ENCODE data around the gene NUAK1.
"Not testable (repeated sequence)": the region's sequence is repeated elsewhere in the genome, so short reads cannot be mapped to it uniquely, and the experiment has no call there.

The NUAK1 gene

DNA sequence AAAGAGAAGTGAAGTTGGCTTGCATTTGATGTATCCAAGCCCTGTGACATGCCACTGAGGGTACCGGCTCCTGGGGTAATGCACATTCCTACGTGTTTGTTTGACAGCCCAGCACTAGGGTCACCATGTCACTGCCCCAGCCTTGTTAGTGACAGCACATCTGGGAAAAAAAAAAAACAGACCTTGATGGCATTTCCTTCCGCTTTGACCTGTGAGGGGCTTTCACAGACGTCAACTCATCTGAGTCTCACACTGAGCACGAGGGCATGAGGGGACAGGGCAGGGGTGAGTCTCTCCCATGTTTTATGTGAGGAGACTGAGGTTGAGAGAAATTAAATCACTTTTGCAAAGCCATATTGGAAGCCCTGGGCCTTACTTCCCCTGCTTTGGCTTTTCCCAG, 111.5 kb downstream of the NUAK1 start:
- DNase-seq = no peak

DNA sequence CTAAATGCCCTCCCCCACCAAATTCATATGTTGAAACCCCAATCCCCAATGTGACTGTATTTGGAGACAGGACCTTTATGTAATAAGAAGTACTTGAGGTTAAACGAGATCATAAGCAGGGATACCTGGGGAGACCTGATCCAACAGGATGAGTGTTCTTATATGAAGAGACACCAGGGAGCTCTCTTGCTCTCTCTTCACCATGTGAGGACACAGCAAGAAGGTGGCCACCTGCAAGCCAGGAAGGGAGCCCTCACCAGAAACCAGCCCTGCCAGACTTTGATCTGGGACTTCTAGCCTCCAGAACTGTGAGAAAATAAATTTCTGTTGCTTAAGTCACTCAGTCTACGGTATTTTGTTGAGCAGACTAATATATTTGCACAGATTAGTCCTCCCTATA, 113.6 kb downstream of the NUAK1 start:
- DNase-seq = no peak

DNA sequence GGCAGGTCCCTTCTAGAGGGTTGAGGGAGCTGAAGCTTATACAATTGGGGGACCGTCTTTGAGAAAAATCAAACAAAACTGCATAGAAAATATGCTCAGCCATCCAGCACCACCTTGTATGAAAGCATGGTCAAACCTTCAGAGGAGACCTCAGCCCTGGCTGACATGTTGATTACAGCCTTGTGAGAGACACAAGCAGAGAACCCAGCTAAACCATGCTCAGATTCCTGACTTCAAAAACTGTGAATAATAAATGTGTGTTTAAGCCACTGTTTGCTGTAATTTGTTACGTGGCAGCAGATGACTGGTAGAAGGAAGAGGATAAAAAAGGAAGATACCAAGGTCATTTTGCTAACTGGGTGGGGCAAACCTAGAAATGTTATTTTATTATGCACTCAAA, 115.7 kb downstream of the NUAK1 start:
- no peak for DNase-seq

- no peak for DNase-seq
These were observed 116.2 kb downstream of the NUAK1 start for GRCh38 chr12:106022568-106023012.

DNA sequence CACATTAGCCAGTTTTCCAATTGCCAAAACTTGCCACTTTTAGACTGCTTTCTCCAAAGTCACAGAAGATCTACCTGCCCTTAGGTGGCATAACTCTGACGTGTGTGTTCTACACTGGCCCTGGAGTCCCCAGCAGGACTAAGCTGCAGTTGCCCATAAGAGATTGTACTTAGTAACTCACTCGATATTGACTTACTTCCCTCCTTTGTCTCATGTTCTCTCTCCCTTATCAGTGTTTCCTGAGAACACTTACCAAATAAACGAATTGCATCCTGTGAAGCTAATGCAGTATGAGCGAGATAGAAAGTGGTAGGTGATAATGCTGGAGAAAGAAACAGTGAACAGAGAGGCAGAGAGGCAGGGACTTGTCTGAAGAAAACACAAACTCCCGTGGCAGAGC, 117.2 kb downstream of the NUAK1 start:
- no peak for DNase-seq

DNA sequence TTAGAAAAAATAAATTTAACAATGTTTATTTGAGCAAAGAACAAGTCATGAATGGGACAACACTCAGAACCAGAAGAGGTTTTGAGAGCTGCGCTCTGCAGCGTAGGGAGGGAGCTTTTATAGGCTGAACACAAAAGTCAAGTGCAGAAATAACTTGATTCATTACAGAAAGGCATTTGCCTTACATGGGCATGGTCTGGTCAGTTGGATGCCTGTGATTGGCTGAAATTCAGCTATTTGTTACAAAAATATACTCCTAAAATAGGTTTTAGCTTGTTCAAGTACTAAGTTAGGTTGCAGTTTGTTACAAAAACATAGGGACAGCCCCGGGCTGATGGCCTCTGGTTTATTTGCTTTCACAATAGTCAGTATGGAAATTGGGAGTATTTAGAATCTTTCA, 118.0 kb downstream of the NUAK1 start:
- DNase-seq = no peak

DNA sequence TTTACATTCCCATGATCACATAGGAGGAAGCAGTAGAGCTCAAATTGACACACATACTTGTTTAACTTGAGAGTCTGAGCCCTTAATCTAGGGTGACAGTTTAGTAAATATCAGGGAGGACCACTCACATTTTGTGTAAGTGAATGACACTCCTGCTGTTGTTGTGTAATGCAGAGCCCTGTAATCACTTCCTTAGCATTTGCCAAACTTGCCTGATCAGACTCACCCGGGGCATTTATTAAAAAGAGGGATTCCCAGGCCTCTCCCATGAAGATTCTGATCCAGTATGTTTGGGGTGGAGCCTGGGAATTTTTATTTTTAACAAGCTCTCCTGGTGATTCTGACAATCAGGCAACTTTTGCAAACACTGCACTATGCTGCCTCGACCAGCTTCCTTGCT, 119.6 kb downstream of the NUAK1 start:
- DNase-seq = no peak

DNA sequence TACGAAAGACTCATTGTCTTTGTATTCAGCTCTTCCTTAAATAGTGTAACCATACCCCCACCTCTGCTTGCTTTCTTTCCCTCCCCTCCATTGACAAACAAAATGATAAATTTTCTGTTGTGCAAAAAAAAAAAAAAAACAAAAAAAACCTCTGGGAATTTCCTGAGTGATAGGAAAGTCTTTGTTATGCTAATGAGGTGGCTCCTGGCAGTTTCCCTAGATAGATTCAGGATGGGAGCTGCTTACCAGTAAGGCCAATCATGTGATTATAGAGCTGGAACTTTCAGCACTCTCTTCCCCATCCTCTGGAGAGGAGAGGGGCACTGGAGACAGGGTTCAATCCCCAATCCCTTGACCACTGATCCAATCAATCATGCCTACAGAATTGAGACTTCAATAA, 120.5 kb downstream of the NUAK1 start:
- no peak for DNase-seq

DNA sequence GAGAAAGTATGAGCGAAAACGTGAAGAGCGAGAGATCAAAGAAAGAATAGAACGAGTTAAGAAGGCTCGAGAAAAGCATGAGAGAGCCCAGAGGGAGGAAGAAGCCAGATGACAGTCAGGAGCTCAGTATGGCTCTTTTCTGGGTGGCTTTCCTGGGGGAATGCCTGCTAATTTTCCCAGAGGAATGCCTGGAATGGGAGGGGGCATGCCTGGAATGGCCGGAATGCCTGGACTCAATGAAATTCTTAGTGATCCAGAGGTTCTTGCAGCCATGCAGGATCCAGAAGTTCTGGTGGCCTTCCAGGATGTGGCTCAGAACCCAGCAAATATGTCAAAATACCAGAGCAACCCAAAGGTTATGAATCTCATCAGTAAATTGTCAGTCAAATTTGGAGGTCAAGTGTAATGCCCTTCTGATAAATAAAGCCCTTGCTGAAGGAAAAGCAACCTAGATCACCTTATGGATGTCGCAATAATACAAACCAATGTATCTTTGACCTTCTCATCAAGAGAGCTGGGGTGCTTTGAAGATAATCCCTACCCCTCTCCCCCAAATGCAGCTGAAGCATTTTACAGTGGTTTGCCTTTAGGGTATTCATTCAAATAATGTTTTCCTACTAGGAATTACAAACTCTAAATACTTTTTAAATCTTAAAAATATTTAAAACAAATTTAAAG, 122.0 kb downstream of the NUAK1 start:
- not testable (repeated sequence) for DNase-seq

GRCh38 chr12:106015646-106016045, 123.1 kb downstream of the NUAK1 start:
- DNase-seq = no peak

DNA sequence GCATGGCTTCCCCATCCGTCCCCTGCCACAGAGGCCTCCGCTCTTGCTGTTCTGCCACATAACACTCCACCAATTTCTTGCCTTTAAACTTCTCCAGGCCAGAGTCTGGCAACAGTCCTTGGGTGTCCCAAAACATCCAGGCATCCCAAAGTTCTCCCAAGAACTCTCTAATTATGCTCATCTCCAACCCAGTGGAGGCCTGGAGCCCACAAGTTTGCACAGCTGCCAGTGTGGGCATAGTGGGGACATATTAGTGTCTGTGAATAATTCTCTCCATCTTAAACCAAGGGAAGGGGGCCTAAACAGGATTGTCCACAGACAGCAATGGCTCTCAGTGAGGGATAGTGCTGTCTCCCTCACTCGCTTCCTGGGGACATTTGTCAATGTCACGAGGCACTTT, 124.8 kb downstream of the NUAK1 start:
- DNase-seq = no peak

Measured in activated CD4-positive, alpha-beta T cell treated with anti-CD3 and anti-CD28 coated beads, Interleukin-2, Interleukin-6, amounts not matched to agents 100 ng/mL and 50 ng/mL, durations not matched to agents 16 hours and 8 hours (primary cell).